Right hindlimb (tissue), 1 donor: Measurements from ENCODE around the gene FBXO30.
A peak's percentile ranks its signal among the peaks of the same experiment; 100 is the strongest.

Experiments used
- DNase-seq: peaks from one replicate; pipeline ENCODE4 v3.0.0-alpha.2; 2018

FBXO30 gene

DNA sequence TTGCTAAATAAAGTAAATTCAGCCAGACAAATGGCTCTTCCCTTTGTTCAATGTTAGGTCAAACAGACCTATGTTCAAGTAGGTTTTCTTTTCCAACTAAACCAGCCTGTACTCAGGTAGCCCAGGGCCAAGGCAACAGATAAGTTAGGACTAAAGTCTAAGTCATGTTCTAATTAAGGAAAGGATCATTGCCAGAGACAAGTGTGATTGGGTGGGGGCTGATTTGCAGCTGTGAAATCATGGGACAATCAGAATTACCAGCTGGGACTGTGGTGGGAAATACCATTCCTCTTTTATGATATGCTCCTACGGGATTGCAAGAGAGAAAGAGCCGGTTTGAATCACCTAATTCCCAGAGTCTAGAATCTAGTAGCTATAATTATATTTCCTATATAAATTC lies 4.2 kb upstream of the FBXO30 start:
- no peak for DNase-seq

DNA sequence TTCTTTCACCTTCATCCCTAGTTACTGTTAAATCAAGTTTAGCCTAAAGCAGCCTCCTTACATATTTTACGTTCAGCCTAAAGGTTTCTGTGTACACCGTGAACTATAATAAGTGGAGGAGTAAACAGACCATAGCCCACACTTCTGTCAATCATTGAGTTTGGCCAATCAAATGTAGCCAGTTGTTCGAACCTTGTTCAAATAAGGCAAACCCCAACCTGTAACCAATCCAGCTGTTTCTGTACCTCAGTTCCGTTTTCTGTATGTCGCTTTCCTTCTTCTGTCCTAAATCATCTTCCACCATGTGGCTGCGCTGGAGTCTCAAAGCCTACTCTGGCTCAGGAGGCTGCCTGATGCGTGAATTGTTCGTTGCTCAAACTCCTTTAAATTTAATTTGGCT lies 1.8 kb upstream of the FBXO30 start:
- DNase-seq: no peak

DNA sequence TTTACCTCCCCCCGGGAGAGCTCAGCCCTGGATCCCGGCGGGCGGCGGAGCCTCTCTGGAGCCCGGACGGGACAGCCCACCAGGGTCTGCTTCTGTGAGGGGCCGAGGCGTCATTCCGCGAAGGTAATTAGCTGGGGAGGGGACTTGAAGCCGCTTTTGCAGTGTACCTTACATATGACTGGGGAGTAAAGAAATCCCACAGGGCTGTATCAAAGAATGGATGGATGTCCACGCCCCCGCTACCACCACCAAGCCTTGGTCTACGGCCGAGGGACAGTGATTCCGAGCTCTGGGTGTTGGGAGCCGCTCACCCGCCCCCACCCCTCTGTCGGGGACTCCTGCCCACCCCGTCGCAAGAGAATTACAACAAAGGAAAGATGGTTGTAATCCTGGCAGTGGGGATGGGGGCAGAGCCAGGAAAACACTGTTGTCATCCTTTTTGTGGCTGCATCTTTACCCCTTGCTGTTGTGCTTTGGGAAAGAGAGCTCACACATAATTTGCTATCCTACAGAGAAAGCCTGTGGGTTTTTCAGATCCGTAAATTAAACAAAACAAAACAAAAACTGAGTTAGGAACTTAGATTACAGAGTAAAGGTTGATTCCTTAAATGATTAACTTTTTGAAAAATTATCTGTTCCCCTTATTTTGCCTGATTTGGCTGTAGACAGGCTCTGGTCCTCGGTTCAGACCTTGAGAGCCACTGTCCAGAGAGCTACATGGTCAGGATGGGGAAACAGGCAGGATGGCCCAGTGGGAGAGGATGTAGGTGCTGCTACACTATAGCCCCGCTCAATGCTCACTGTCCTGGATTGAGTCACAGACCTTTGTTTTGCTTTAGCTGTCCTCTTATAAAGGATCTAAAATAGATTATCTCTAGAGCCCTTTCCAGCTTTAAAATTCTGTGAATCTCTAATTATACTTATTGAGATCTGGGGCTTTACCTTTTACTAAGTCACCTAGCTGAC lies 997 bp upstream of the FBXO30 start:
- peak; percentile 49 for DNase-seq

DNA sequence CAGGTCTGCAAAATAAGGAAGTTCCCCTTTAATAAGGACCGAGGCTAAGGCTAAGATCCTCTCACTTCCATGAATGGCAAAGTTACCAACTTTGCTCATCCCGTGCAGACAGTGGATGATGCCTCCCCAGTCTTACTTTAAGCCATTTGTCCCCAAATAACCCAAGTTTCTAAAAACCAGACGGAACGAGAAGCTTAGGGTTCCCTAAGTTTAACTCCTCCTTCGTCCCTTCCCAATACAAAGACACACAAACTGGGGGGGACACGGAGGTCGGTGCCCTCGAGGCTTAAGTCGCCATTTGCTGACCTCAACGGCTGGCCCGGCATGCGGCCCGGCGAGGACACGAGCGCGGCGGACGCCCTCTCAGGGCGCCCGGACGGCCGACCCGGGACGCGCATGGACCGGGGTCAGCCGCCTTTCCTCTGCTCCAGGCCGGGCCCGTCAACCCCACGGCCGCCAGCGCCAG lies 527 bp downstream of the FBXO30 start:
- DNase-seq: no peak

DNA sequence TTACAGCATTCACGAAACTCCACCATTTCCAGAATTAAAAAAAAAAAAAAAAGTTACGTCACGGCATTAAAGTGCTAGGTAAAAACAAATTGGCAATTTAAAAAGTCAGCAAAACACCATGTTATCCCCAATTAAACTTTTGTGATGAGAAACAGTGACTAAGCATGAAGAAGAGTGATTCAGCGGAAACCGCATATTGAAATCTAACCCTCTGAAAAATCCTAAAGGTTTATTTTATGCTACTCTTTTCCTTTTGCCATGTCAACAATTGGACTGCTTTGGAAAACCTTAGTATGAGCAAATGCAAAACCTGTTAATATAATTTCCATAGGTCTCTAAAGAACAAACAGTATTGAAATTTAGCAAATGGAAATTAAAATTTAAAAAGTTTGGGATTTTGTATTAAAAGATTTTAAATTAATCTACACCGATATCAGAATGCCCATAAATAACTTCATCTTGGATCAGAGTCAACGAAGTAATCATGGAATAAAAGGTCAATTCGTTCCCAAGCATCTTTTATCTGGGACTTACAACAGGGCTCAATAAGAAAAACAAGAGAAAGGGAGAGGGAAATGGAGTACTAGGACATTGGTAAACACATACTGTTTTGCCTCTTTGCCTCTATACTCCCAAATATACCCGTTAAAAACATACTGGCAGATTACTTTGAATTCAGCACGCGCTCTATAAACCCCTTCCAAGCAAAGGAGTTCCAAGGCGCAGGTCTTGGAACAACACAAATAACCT lies 1.1 kb downstream of the FBXO30 start:
- no peak for DNase-seq

DNA sequence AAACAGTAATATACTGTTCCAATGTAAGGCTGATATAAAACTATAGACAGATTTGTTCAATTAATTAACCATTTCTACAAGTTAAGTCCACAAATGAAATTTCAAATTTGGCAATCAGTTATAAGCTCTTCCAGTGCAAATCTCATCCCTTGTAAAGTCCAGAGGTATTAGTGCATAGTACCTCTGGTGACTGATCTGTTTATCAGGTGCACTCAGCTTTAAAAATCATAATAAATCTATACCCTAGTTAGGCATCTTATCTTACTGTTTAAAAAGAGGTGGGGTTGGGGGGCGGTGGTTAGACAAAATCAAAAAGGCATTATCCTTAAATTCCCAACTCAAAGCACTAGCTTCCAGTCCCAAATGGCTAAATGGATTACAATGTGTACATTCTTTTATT lies 2.9 kb downstream of the FBXO30 start:
- DNase-seq: no peak

DNA sequence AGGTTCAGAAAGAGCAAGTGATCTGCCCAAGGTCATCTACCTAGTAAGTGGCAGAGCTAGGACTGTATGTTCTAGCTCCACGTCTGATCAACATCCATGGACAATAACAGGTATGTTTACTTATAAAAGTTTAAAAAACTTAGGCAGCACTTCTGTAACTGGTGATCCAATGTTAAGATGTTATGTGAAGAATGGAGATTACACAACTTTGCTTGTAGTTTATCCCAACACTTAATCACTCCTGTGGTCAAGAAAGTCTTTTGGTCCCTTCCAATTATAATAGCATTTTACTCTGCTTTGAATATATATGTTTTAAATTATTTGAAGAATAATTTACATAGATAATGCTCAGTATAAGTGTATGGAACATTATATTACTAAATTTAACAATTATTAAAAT lies 4.8 kb downstream of the FBXO30 start:
- no peak for DNase-seq

DNA sequence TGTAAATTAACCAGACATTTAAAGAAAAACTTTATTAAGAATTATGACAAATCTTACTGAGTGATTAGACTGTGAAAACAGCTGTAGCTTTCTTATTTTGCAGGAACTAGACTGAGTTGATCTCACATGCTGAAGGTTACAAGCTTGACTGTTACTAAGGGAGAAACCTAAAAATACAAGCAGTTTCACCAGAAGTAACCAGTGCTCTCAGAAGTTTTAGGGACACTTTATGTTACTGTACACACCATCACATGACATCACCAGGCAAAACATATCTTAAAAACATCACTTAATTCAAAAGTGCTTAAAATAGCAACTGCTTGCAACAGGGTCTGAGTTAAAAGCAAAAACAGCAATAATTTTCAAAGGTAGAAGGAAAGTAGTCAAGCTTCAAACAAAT lies 5.4 kb downstream of the FBXO30 start:
- no peak for DNase-seq

DNA sequence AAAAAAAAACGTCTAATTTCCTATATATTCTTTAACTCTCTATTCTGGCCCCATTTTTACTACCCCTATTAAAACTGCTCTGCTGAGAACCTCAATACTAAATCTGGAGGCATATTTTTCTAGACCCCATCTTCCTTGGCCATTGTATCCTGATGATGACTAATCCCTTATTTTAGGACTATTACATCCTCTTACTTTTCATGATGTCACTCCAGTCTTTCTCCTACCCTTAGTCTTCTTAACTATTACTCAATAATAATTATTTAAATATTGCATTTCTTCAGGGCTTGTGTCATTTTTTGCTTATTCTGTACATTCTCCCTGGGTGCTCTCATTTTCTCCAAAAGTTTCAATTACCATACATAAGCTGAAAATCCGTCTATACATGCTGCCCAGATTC lies 6.4 kb downstream of the FBXO30 start:
- no peak for DNase-seq

DNA sequence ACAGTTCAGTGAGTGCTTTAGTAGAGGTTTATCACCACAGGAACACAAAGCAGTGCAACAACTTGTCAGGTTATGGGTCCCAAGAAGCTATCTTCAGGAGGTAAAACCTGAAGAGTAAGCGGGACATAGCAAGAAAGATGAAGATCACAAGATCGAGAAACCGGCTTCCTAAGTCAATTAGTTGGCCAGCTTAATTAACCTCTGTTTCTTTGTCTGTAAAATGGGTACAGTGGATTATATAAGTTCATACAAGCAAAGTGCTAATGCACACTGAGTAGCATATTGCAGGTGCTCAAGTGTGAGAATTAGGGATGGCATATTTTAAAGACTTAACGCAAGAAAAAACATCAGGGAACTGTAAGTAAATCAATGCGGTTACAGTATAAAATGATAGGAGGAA lies 12.5 kb downstream of the FBXO30 start:
- DNase-seq: no peak

DNA sequence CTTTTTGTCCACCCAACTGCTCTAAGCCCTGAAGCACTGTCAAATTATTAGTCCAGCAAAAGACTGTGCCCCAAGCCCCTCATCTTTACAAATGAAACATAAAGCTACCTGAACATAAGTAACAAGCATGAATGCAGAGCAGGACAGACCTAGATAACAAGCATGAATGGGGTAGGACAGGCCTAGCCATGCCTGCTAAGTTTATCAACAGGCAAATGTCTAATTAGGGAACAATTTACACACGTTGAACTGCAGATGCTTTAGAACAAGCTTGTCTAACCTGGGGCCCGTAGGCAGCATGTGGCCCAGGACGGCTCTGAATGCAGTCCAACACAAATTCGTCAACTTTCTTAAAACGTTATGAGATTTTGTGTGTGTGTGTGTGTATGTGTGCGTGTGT lies 13.6 kb downstream of the FBXO30 start:
- DNase-seq: no peak

DNA sequence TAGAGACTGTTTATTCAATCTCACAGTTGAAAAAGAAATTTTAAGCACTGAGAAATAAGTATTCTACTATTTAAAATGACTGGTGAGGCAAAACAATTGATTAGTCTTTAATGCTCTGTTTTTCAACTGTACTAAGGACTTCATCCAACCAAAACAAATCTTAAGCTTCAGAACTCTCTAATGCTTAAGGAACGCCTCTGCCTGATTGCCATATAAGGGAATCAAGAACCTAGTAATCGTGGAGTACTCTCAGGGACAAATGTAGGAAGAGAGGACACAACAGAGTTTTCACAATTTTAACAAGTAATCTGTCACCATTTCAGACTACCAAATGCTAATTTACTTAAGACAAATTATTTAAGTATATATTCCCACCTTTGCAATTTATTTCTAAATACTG lies 16.1 kb downstream of the FBXO30 start:
- DNase-seq: no peak

DNA sequence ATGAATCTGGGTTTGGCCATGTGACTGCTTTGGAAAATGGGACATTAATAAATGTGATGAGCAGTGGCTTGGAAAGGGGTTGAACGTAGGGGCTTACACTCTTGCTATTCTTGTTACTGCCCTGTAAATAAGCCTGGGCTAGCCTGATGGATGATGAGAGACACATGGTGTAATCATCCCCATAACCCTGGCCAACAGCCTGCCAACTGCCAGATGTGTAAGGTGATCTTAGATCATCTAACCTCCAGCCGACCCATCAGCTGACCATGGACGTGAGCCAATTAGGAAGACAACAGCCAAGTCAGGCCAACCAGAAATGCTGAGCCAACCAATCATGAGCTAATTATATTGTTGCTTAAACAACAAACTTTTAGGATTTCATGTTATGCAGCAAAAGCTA lies 25.2 kb downstream of the FBXO30 start:
- no peak for DNase-seq

DNA sequence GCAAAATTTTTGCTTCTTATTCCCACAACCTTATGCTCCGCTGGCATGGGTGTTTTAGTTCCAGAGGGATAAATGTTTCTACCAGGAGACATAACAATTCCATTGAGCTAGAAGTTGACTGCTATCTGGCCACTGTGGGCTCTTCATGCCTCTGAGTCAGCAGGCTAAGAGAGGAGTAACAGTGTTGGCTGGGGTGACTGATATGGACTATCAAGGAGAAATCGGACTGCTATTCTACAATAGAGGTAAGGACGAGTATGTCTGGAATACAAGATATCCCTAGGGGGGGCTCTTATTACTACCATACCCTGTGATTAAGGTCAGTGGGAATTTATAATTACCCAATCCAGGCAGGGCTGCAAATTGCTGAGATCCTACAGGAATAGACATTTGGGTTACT lies 26.9 kb downstream of the FBXO30 start:
- no peak for DNase-seq

DNA sequence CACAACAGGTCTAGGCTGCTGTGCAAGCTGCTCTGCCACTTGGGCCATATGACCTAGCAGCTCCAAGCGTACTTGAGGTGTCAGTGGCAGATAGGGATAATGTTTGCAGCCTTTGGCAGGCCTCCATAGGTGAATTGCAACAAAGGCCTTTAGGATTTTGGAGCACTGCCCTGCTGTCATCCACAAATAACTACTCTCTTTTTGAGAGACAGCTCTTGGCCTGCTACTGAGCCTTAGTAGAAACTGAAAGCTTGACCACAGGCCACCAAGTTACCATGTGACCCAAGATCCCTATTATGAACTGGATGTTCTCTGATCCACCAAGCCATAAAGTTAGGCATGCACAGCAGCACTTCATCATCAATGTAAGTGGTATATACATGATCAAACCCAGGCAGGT lies 29.9 kb downstream of the FBXO30 start:
- no peak for DNase-seq

DNA sequence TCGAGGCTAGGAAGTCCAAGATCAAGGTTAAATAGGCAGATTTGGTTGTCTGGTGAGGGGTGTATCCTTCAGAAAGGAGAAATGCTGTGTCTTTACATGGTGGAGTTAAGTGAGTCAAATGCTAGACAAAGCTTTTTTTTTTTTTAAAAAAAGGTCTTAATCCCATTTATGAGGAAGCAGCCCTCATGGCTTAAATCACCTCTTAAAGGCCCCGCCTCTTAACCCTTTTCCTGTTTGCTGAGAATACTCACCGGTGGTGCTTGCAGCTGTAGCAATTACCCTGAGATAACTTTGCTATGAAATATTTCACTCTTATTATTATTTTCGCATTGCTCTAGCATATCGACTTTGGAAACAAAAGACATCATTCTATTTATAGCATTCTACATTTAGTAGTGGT lies 30.8 kb downstream of the FBXO30 start:
- DNase-seq: no peak

DNA sequence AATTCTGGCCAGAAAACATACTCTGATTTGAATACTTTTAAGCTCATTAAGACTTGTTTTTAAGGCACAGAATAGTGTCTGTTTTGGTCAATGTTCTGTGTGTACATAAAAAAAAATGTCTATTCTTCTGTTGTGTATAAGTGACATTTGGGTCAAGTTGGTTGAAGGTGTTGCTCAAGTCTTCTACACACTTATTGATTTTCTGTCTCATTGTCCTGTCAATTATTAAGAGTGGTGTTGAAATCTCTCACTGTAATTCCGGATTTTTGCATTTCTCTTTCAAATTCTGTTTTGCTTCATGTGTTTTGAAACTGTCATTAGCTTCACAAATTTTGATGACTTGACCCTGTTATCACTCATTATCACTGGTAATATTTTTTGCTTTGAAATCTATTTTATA lies 41.7 kb downstream of the FBXO30 start:
- DNase-seq: no peak

DNA sequence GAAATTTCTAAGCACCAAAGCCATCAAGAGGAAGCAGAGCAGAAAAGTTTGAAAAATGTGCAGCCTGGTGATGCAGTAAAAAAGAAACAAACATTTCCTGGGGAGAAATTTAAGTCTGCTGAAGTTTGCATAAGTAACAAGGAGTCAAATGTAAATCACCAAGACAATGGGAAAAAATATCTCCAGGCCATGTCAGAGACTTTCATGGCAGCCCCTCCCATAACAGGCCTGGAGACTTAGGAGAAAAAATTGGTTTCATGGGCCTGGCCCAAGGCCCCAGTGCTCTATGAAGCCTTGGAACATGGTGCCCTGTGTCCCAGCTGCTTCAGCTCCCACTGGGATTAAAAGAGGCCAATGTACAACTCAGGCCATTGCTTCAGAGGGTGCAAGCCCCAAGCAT lies 49.1 kb downstream of the FBXO30 start:
- DNase-seq: no peak

DNA sequence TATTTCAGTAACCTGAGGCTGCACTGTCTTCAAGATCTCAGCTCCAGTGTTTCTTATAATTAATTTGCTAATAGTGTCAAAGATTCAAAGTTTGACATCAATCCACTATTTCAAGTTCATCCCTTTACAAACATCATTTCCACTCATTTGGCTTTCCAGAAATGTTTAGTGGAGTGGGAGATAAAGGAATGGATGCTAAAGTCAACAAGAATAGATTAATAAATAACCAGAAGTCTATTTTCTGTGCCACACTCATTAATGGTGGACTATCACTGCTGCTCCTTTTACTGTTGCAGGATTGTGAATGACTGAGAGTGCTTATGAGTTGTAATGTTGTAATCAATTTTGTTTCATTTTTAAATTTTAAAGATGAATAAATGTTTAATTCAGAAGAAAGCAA lies 50.9 kb downstream of the FBXO30 start:
- DNase-seq: no peak

DNA sequence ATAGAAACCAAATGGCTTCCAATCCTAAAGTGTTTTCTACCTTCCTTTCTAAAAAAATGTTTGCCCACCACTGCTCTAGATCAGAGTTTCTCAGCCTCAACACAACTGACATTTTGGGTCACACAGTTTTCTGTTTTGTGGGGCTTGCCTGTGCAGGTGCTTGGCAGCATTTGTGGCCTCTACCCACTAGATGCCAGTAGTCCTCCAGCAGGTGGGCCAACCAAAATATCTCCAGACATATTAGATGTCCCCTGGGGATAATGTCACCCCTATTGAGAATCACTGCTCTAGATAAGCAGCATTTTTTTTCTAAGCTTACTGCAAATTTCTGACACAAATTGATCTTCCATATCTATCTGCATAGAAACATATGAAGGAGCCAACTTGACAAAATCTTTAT lies 53.0 kb downstream of the FBXO30 start:
- no peak for DNase-seq

DNA sequence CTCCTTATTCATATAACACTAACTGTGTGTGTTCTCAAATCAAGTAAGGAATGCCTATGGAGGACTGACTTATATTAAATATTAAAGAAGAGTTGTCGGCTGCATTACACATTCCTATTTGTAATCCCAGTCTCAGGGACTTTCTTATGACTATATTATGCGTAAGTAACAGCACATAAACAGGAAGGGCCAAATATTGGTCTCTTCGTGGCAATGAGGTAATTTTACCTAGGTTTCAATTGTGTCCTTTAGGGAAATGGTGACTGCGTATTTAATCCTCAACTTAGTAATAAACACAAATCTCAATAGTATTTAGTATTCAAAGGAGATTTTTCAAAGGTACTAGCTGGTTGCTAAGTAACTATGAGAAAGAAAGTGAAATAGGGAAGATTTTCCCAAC lies 56.5 kb downstream of the FBXO30 start:
- DNase-seq: no peak

DNA sequence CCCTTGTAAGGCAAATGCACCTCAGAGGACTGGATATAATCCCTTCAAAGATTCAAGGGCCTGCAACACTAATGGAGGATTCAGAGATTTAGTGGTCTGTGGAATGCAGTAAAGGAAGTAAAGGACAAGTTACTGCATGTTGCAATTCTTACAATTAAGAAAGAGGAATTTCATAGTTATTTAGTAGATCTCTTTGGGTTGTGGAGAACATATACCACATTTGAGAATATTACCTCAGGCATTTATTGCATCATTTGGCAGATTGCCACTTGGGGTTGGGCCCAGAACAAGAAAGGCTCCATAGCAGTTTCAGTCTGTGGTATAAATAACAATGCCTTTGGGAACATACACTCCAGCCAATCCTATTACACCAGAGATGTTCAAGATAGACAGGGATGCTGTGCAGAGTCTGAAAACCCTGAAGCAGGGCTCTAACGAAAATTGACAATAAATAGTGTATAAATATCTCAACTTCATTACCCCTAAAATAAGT lies 58.4 kb downstream of the FBXO30 start:
- DNase-seq: peak; percentile 31

DNA sequence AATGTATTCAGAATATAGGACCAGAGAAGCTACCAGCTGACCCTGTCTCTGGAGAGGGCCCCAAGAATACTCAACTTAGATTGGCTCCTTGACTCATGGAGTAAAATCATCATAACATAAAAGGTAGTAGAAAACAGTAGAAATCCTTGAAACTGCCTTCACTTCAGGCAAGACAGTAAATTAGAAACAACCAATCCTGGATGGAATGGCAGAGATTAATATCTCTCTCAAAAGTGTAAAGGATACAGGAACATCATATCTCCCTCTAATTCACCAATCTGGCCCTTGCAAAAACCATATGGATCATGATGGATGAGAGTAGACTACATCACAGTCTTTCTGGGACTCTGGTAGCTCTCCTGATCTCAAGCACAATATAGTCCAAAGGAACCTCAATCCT lies 58.9 kb downstream of the FBXO30 start:
- DNase-seq: no peak

DNA sequence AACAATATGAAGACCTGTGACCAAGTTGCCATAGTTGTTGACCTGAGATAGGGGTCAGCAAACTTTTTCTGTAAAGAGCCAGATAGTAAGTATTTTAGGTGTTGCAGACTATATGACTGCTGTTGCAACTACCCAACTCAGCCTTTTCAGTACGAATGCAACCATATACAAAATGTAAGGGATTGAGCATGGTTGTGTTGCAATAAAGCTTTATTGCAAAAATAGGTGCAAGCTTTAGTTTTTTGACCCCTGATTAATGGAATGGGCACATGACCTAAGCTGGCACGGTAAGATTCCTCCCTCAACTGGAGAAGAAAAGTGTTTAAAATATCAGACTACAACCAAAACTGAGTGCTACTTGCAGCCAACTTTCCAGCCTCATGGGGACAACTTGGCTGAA lies 62.0 kb downstream of the FBXO30 start:
- DNase-seq: no peak
